Testis (tissue), 3 donors: Measurements from ENCODE around the gene SLC25A12. TPM values are rescaled to one million over a fixed set of nuclear protein-coding genes. Genes with fewer than 3 reads are reported as not detected.

Experiments used
- DNase-seq: peaks from one replicate; pipeline ENCODE4 v3.0.0-alpha.2; 2019
- H3K27ac ChIP-seq, 2 donors: fragments of 200-600 bp; sonication (generic); one replicate each; pipeline ENCODE4 v1.5.1; 2019
- H3K27me3 ChIP-seq: fragments of 200-600 bp; sonication (generic); one replicate; pipeline ENCODE4 v1.5.1; 2019
- H3K36me3 ChIP-seq: fragments of 200-600 bp; sonication (generic); one replicate; pipeline ENCODE4 v1.5.1; 2017; ENCODE audit warnings: low read depth; ENCODE audit errors: missing control alignments
- H3K4me1 ChIP-seq: fragments of 200-600 bp; sonication (generic); one replicate; pipeline ENCODE4 v1.5.1; 2019
- H3K4me3 ChIP-seq, 2 donors: fragments of 200-600 bp; sonication (generic); one replicate each; pipeline ENCODE4 v1.5.1; 2017 to 2019
- H3K9me3 ChIP-seq: fragments of 200-600 bp; sonication (generic); one replicate; pipeline ENCODE4 v1.5.1; 2017
- CTCF ChIP-seq, 3 experiments: fragments of 450-650 bp in 2 of 3; fragments of 200-600 bp in 1 of 3; sonication (generic) in 1 of 3; IDR thresholded peaks; one replicate each; pipeline ENCODE4 v1.5.1; 2016 to 2019; ENCODE audit warnings: antibody characterized with exemption in 3 of 3, mild to moderate bottlenecking in 2 of 3, moderate library complexity in 1 of 3
- POLR2A ChIP-seq: fragments of 450-650 bp; IDR thresholded peaks from one replicate; pipeline ENCODE4 v1.6.1; 2017; ENCODE audit warnings: antibody characterized with exemption, mild to moderate bottlenecking, moderate library complexity
- WGBS, 2 donors: methylation state at CpG; one replicate each; pipeline ENCODE4 v1.1.5; 2018; 5-methylcytosine and 5-hydroxymethylcytosine counted together
- intact Hi-C: fragments of 100-400 bp; cut with DNase I; formaldehyde crosslinking; loops from one replicate; pipeline ENCODE4 v1.15.1; 2023; ENCODE audit warnings: low total_unique reads
- polyA plus RNA-seq: library from polyadenylated mRNA; stranded (reverse); fragments of 350-450 nt; fragmentation: Illumina TruSeq; extraction: RNeasy Lipid Tissue Mini Kit (QIAGEN cat#74804); gene quantifications from one replicate; pipeline ENCODE4 v1.2.3, GENCODE V29; 2014; ENCODE audit warnings: low read depth, low replicate concordance; ENCODE audit not compliant: insufficient read depth
- total RNA-seq, 2 donors: library from RNA; depleted of rRNA; stranded (reverse); fragments of >200 nt; gene quantifications; one replicate each; pipeline ENCODE4 v1.2.3, GENCODE V29; 2016

The SLC25A12 gene
- total and polyA plus RNA-seq, 3 donors from 2014 or later, result 16.7 to 27.4 (median 25.0) TPM

- H3K27me3 ChIP-seq, result no peaks in the 10 kb centered on the region
- H3K4me3 ChIP-seq, result no peak overlapping the region
- intact Hi-C loops, result no loop called here
- TF ChIP-seq POLR2A (no peak), CTCF (IDR thresholded peaks at IDR 0.05) (no peak)
- 87 to 92% methylated on average over 5 of the region's 5 CpGs for WGBS, 2 donors
- H3K4me1 ChIP-seq, result no peaks in the 10 kb centered on the region
- H3K9me3 ChIP-seq, result no peaks in the 10 kb centered on the region
- no peak for DNase-seq
- H3K27ac ChIP-seq, result no peak overlapping the region
- H3K36me3 ChIP-seq, result no peaks in the 10 kb centered on the region
These were observed 90.3 kb downstream of the SLC25A12 start for GRCh38 chr2:171803757-171804156.

GRCh38 chr2:171800639-171801038, 93.4 kb downstream of the SLC25A12 start:
- Histone ChIP-seq H3K27me3 (no peaks in the 10 kb centered on the region), H3K27ac (no peak overlapping the region), H3K4me3 (no peak overlapping the region), H3K36me3 (no peaks in the 10 kb centered on the region), H3K9me3 (no peaks in the 10 kb centered on the region), H3K4me1 (no peaks in the 10 kb centered on the region)
- 94 to 97% methylated on average over 5 of the region's 5 CpGs for WGBS, 2 donors
- intact Hi-C loops, result no loop called here
- TF ChIP-seq CTCF (IDR thresholded peaks at IDR 0.05) (no peak), POLR2A (no peak)
- DNase-seq, result no peak

GRCh38 chr2:171798156-171798820, 95.8 kb downstream of the SLC25A12 start:
- H3K36me3 ChIP-seq, result no peaks in the 10 kb centered on the region
- no peaks in the 10 kb centered on the region for H3K27me3 ChIP-seq
- WGBS, 2 donors, result 87 to 90% methylated on average over 6 of the region's 6 CpGs

GRCh38 chr2:171794918-171795317, 99.1 kb downstream of the SLC25A12 start:
- Histone ChIP-seq H3K27me3 (no peaks in the 10 kb centered on the region), H3K4me1 (no peaks in the 10 kb centered on the region), H3K36me3 (no peaks in the 10 kb centered on the region), H3K27ac (no peak overlapping the region), H3K4me3 (no peak overlapping the region), H3K9me3 (no peaks in the 10 kb centered on the region)
- intact Hi-C loops, result no loop called here
- TF ChIP-seq POLR2A, result no peak
- no peak for TF ChIP-seq CTCF (IDR thresholded peaks at IDR 0.05)
- WGBS, 2 donors, result 59 to 67% methylated on average over 4 of the region's 4 CpGs
- no peak for DNase-seq

More at GRCh38 chr2:171798156-171798820, 95.8 kb downstream of the SLC25A12 start:
- H3K27ac ChIP-seq, result no peak overlapping the region
- no peak overlapping the region for H3K4me3 ChIP-seq
- no peaks in the 10 kb centered on the region for H3K9me3 ChIP-seq
- TF ChIP-seq CTCF (IDR thresholded peaks at IDR 0.05), result no peak
- no peak for TF ChIP-seq POLR2A
- DNase-seq, result no peak
- intact Hi-C loops, result no loop called here
- no peaks in the 10 kb centered on the region for H3K4me1 ChIP-seq
